HG03064 (cell line): ENCODE measurements around the gene C2orf92.

ENCODE experiments used
- ATAC-seq: cut with Tn5 transposase; IDR thresholded peaks from one replicate; pipeline ENCODE4 v1.9.1; 2021; ENCODE audit warnings: low read depth; ENCODE audit not compliant: unreplicated experiment

The C2orf92 gene

GRCh38 chr2:97712693-97713295, 43.3 kb downstream of the C2orf92 start:
- ATAC-seq: no peak

GRCh38 chr2:97713296-97714083, 44.0 kb downstream of the C2orf92 start, which contains the start of gene ZAP70:
Gene ZAP70, plus strand, starts transcription at chr2:97713576. Its CDS starts 10,461 bp downstream, at chr2:97724037.
- no peak for ATAC-seq

- ATAC-seq: no peak
Observed at GRCh38 chr2:97714084-97714949, 44.8 kb downstream of the C2orf92 start.

- ATAC-seq: no peak
Observed at GRCh38 chr2:97714950-97715652, 45.6 kb downstream of the C2orf92 start.

GRCh38 chr2:97715951-97716694, 46.6 kb downstream of the C2orf92 start:
- no peak for ATAC-seq

GRCh38 chr2:97716695-97717612, 47.4 kb downstream of the C2orf92 start:
- no peak for ATAC-seq

- no peak for ATAC-seq
Observed at GRCh38 chr2:97717613-97717995, 48.1 kb downstream of the C2orf92 start.

GRCh38 chr2:97718051-97718882, 48.8 kb downstream of the C2orf92 start:
- peak; percentile 76 for ATAC-seq

GRCh38 chr2:97718942-97719341, 49.4 kb downstream of the C2orf92 start:
- no peak for ATAC-seq

GRCh38 chr2:97719362-97720155, 50.0 kb downstream of the C2orf92 start:
- no peak for ATAC-seq

- no peak for ATAC-seq
Observed at GRCh38 chr2:97720746-97721145, 51.2 kb downstream of the C2orf92 start.

- no peak for ATAC-seq
Observed at GRCh38 chr2:97722227-97722626, 52.7 kb downstream of the C2orf92 start.

GRCh38 chr2:97723156-97724072, 53.9 kb downstream of the C2orf92 start:
- no peak for ATAC-seq

GRCh38 chr2:97724073-97724410, 54.5 kb downstream of the C2orf92 start:
- no peak for ATAC-seq

- no peak for ATAC-seq
Observed at GRCh38 chr2:97724501-97724900, 55.0 kb downstream of the C2orf92 start.

- ATAC-seq: no peak
Observed at GRCh38 chr2:97724946-97725688, 55.6 kb downstream of the C2orf92 start.
